Stimulated activated CD8-positive, alpha-beta memory T cell treated with anti-CD3 and anti-CD28 coated beads, Interleukin-2, amount 100 ng/mL, for 1 hour (primary cell): ENCODE measurements around the gene MYRIP.
"Not testable (repeated sequence)": the region's sequence is repeated elsewhere in the genome, so short reads cannot be mapped to it uniquely, and the experiment has no call there.

Experiments used
- DNase-seq, 2 donors: peaks; one replicate each; pipeline ENCODE4 v3.0.0-alpha.2; 2020; ENCODE audit warnings: low read depth in 2 of 2

The MYRIP gene

GRCh38 chr3:40037582-40037981, 228.2 kb downstream of the MYRIP start:
- no peak for DNase-seq

DNA sequence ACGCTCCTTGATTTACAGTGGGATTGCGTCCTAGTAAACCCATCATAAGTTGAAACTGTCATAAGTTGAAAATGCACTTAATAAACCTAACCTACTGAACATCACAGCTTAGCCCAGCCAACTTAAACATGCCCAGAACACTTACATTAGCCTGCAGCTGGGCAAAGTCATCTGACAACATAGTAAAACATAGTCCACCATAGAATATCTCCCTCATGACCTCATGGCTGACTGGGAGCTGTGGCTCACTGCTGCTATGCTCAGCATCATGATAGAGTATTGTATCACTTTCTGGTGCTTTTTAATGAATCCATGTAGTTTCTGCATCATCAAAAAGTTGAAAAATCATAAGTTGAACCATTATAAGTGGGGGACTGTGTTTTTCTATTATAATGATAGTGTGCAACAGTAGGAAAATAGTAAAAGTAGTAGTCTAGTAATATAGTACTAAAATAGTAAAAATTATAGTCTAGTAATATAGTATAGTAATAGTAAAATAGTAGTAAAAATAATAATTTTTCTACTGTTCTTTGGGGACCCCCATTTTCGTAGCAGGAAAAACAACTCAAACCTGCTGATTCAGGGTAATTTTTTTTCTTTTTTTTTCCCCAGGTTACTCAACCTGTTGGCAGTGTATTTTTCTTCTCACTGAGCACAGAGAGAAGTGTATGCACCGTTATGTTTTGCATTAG, 233.5 kb downstream of the MYRIP start:
- DNase-seq = no peak

DNA sequence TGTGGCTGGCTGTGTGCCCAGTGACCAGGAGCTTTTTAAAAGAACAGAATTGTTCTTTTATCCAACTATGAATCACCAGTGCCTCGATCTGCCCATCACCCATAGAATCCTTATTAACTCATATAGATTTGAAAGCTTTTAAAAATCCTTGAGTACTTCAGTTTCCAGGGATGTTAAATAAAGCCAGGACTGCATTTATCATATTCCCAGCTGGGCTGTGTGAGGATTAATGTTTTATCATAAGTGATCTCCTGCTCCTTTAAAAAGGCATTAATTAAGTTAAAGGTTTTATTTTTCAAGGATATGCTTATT, 234.0 kb downstream of the MYRIP start:
- no peak for DNase-seq

DNA sequence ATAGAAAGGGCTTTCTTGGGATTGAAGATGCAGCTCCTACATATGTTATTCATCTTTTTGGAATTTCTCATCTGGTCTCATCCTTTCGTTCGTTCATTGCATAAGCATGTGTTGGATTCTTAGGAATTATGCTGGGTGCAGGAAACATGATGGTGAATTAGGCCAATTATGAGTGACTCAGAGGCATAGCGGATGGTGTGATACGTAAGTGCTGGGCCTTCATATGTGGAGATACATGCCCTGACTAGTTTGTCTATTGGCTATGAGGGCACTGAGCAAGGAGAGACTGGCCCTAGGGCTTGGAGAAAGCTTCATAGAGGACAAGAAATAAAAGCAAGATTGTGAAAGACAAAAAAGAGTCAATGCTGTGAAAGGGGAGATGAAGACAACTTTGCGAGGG, 235.1 kb downstream of the MYRIP start:
- DNase-seq = no peak

- DNase-seq = no peak
These were observed 235.6 kb downstream of the MYRIP start for GRCh38 chr3:40045051-40045450.

DNA sequence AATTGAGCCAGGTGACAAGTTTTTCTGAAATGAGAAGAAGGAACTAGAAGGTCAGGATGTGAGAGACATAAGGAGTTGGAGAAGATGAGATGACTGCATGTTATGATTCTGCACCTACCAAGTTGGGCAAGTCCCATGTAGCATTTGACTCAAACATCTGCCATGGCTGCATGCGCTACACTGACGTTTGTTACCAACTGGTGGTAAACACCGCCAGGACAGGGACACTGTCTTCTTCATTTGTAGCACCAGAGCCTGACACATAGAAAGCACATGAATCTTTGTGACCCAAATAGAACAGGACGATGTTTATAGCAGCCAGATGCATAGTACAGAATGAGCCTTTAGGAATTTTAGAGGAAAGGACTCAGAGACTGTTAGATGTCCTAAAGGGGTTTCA, 236.7 kb downstream of the MYRIP start:
- DNase-seq = no peak

DNA sequence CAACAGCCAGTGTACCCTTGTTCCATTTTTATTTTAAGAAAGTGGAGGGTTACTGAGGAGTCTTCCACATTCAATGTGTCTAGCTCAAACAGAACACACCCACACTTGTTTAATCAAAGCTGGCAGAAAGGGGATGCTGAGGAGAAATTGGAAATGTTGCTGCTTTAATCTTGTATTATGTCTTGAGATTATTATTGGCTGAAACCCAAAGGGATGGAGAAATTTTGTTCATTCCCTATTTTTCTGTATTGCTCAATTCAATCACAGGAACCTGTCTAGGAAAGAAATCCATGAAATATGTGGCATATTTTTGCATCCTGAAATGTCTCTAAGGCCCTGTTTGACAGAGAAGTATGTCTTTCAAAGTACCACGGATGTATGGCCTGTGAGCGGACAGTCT, 238.0 kb downstream of the MYRIP start:
- DNase-seq = no peak

DNA sequence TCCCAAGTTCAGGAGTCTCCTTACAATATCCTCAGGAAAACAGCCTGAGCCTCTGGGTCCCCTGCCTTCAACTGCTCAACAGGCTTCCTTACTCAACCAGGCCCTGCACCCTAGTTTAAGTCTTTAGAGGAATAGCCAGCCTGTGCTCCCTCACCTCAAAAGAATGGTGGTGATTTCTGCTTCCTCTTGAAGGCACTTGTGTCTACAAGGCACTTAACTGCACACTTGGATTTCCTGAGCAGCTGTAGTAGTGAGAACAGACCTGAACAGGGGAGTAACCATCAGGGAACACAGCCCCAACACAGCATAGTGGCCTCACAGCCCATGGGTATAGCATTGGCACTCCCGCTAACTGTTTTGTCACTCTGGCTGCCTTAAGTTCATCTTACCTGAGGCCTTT, 244.3 kb downstream of the MYRIP start:
- DNase-seq = no peak

- no peak for DNase-seq
These were observed 245.3 kb downstream of the MYRIP start for GRCh38 chr3:40054568-40055222.

DNA sequence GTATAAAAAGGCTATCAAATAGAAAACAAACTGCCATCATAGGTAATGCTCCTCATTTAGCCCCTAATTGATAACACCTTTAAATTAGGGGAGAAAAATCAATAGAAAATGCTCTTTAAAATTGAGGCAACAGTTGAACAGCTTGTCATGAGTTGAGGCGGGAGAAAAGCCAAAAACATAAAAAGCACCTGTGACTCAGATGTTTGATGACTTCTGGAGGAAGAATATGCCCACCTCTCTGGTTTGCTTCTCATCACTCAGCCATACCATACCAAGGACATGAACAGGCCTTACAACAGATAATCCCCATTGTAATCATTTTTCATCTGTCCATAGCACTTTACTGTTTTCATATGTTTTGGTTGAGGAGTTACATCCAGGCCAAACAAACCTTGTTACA, 246.0 kb downstream of the MYRIP start:
- no peak for DNase-seq

- no peak for DNase-seq
These were observed 246.5 kb downstream of the MYRIP start for GRCh38 chr3:40055956-40056355.

GRCh38 chr3:40057077-40057476, 247.7 kb downstream of the MYRIP start:
- no peak for DNase-seq

- DNase-seq = no peak
These were observed 248.4 kb downstream of the MYRIP start for GRCh38 chr3:40057786-40058185.

GRCh38 chr3:40068636-40069035, 259.2 kb downstream of the MYRIP start:
- DNase-seq = no peak

GRCh38 chr3:40070816-40071215, 261.4 kb downstream of the MYRIP start:
- no peak for DNase-seq

GRCh38 chr3:40071683-40072238, 262.4 kb downstream of the MYRIP start:
- no peak for DNase-seq

DNA sequence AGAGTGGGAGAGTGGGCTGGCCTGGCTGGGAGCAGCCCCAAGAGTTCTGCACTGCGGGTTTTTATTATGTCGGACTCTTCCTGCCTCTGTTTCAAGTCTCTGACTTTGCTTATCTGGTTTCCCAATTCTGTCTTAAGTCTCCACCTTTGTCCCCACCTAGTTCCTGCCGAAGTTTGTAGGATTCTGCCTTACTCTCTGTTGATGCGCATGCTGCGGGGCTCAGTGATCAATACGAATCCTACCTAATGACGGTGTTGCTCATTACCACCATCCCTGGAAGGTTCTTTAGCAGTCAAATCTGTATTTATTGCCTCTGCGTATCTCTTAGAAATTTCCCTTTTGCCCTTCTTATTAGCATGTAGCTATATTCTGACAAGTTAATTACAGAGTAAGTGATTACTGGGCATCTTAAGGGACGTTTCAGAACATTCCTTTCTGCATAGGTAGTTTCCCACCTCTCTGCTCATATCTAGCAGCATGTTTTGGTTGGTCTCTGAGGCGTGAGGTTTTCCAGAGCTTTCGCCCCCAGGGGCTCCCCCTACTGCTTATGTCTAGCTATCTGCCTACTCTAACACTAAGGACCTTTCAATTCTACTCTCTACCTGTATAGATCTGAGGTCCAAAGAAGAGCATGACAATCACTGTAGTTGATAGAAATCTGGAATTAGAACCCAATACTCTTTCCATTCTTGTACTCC, 264.1 kb downstream of the MYRIP start:
- DNase-seq = no peak

DNA sequence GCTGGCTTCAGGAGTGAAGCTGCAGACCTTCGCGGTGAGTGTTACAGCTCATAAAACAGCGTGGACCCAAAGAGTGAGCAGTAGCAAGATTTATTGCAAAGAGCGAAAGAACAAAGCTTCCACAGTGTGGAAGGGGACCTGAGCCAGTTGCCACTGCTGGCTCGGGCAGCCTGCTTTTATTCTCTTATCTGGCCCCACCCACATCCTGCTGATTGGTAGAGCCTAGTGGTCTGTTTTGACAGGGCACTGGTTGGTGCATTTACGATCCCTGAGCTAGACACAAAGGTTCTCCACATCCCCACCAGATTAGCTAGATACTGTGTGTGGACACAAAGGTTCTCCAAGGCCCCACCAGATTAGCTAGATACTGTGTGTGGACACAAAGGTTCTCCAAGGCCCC, 267.7 kb downstream of the MYRIP start:
- not testable (repeated sequence) for DNase-seq

DNA sequence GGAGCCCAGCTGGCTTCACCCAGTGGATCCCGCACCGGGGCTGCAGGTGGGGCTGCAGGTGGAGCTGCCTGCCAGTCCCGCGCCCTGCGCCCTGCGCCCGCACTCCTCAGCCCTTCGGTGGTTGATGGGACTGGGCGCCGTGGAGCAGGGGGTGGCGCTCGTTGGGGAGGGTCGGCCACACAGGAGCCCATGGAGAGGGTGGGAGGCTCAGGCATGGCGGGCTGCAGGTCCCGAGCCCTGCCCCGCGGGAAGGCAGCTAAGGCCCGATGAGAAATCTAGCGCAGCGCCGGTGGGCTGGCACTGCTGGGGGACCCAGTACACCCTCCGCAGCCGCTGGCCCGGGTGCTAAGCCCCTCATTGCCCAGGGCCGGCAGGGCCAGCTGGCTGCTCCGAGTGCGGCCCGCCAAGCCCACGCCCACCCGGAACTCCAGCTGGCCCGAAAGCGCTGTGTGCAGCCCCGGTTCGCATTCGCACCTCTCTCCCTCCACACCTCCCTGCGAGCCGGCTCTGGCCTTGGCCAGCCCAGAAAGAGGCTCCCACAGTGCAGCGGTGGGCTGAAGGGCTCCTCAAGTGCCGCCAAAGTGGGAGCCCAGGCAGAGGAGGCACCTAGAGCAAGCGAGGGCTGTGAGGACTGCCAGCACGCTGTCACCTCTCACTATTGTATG, 268.6 kb downstream of the MYRIP start:
- not testable (repeated sequence) for DNase-seq

- no peak for DNase-seq
These were observed 269.2 kb downstream of the MYRIP start for GRCh38 chr3:40078590-40078989.

- DNase-seq = no peak
These were observed 269.9 kb downstream of the MYRIP start for GRCh38 chr3:40079203-40079846.

DNA sequence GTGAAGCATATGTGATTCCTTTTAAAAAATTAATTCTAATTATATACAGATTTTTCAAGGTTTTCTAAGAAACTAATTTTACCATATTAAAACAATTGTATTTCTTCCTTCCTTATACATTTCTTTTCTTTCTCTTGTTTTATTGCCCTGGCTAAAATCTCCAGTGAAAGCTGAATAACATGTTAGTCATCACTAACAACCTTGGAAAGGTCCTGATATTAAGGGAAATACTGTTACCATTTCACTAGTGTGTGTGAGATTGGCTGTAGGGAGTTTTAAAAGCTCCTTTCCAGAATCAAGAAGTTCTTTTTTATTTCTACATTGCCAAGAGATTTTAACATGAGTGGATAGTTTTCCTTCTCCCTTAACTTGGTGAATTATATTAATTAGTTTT, 270.4 kb downstream of the MYRIP start:
- DNase-seq = no peak
